ENCODE data around the gene ZNF593.

The ZNF593 gene

GRCh38 chr1:26169669-26170471 lies at the start of gene ZNF593:
Gene ZNF593 (plus strand): TSS chr1:26169908. CDS start chr1:26169984, 76 bp downstream.
- peak; percentile 80 for DNase-seq

GRCh38 chr1:26121854-26122773 lies 47.6 kb upstream of the ZNF593 start:
- DNase-seq, result no peak

- no peak for DNase-seq
Measured at GRCh38 chr1:26122988-26123973, 46.4 kb upstream of the ZNF593 start.

- DNase-seq, result no peak
Measured at GRCh38 chr1:26124418-26125331, 45.0 kb upstream of the ZNF593 start.

- no peak for DNase-seq
Measured at GRCh38 chr1:26125382-26125781, 44.3 kb upstream of the ZNF593 start.

GRCh38 chr1:26125946-26126320 lies 43.8 kb upstream of the ZNF593 start:
- no peak for DNase-seq

GRCh38 chr1:26126321-26127084 lies 43.2 kb upstream of the ZNF593 start:
- DNase-seq, result no peak

GRCh38 chr1:26127235-26128163 lies 42.2 kb upstream of the ZNF593 start:
- DNase-seq, result no peak

- no peak for DNase-seq
Measured at GRCh38 chr1:26129778-26130177, 39.9 kb upstream of the ZNF593 start.

- no peak for DNase-seq
Measured at GRCh38 chr1:26130695-26131094, 39.0 kb upstream of the ZNF593 start.

GRCh38 chr1:26132128-26132833 lies 37.4 kb upstream of the ZNF593 start:
- DNase-seq, result no peak

GRCh38 chr1:26132834-26133167 lies 36.9 kb upstream of the ZNF593 start:
- no peak for DNase-seq

GRCh38 chr1:26134466-26134865 lies 35.2 kb upstream of the ZNF593 start:
- DNase-seq, result no peak

- DNase-seq, result no peak
Measured at GRCh38 chr1:26138974-26139558, 30.6 kb upstream of the ZNF593 start.

- no peak for DNase-seq
Measured at GRCh38 chr1:26142159-26142558, 27.5 kb upstream of the ZNF593 start.

- DNase-seq, result peak; percentile 92
Measured at GRCh38 chr1:26145041-26145959, 24.4 kb upstream of the ZNF593 start.

GRCh38 chr1:26145960-26146294 lies 23.8 kb upstream of the ZNF593 start:
- no peak for DNase-seq

- DNase-seq, result no peak
Measured at GRCh38 chr1:26148887-26149286, 20.8 kb upstream of the ZNF593 start.
